HepG2 (cell line): ENCODE results near the gene PNN. TPM values are rescaled to one million over a fixed set of nuclear protein-coding genes. Genes with fewer than 3 reads are reported as not detected.

Source experiments
- CERS6 ChIP-seq: sonication (generic); formaldehyde crosslinking; IDR thresholded peaks from 2 replicates; pipeline ENCODE4 v1.5.0; 2020; ENCODE audit warnings: missing genetic modification reagents
- CHCHD3 ChIP-seq: sonication (generic); formaldehyde crosslinking; IDR thresholded peaks from 2 replicates; pipeline ENCODE4 v1.8.0; 2022; ENCODE audit warnings: mild to moderate bottlenecking, missing genetic modification reagents, moderate library complexity
- CHD2 ChIP-seq: IDR thresholded peaks from 2 replicates; pipeline ENCODE4 v1.6.1; 2011; ENCODE audit warnings: low read depth, low read length, improper control_type of control experiment
- FIP1L1 ChIP-seq: fragments of 200-400 bp; formaldehyde crosslinking; IDR thresholded peaks from 2 replicates; pipeline ENCODE4 v1.6.1; 2018; ENCODE audit warnings: low read depth, mild to moderate bottlenecking, low read length, moderate library complexity, borderline replicate concordance; ENCODE audit not compliant: insufficient read depth
- HNRNPH1 ChIP-seq: fragments of 200-400 bp; formaldehyde crosslinking; optimal IDR thresholded peaks from 2 replicates; pipeline ENCODE3; 2017; ENCODE audit warnings: mild to moderate bottlenecking, low read depth, low read length
- MED13 ChIP-seq: sonication (generic); formaldehyde crosslinking; IDR thresholded peaks from 2 replicates; pipeline ENCODE4 v1.5.0; 2020; ENCODE audit warnings: missing genetic modification reagents
- NCOA1 ChIP-seq: sonication (generic); formaldehyde crosslinking; IDR thresholded peaks from 2 replicates; pipeline ENCODE4 v1.9.0; 2021; ENCODE audit warnings: missing genetic modification reagents
- NFE2L2 ChIP-seq: fragments of 150-350 bp; IDR thresholded peaks from 2 replicates; pipeline ENCODE4 v1.6.1; 2014; ENCODE audit warnings: low read length
- NR2F6 ChIP-seq, 2 experiments: IDR thresholded peaks; 2 replicates each; pipeline ENCODE4 v1.6.1; 2016; ENCODE audit warnings: antibody characterized with exemption in 1 of 2, mild to moderate bottlenecking in 1 of 2
- POLR2AphosphoS2 ChIP-seq: IDR thresholded peaks from 2 replicates; pipeline ENCODE4 v1.6.1; 2011; ENCODE audit warnings: low read depth, low read length, improper control_type of control experiment
- POLR2G ChIP-seq: fragments of 200-400 bp; formaldehyde crosslinking; IDR thresholded peaks from 2 replicates; pipeline ENCODE4 v1.6.1; 2018; ENCODE audit warnings: mild to moderate bottlenecking, low read depth, low read length, moderate library complexity
- RBFOX2 ChIP-seq: fragments of 200-400 bp; formaldehyde crosslinking; IDR thresholded peaks from 2 replicates; pipeline ENCODE4 v1.6.1; 2017; ENCODE audit warnings: low read depth, mild to moderate bottlenecking, low read length
- SNAPC2 ChIP-seq: sonication (generic); formaldehyde crosslinking; IDR thresholded peaks from 2 replicates; pipeline ENCODE4 v1.8.1; 2022; ENCODE audit warnings: mild to moderate bottlenecking, missing genetic modification reagents
- SNRNP70 ChIP-seq: fragments of 200-400 bp; formaldehyde crosslinking; IDR thresholded peaks from 2 replicates; pipeline ENCODE4 v1.6.1; 2017; ENCODE audit warnings: mild to moderate bottlenecking, low read depth, low read length, moderate library complexity
- SRSF4 ChIP-seq: fragments of 200-400 bp; formaldehyde crosslinking; IDR thresholded peaks from one replicate; pipeline ENCODE4 v1.6.1; 2018; ENCODE audit warnings: mild to moderate bottlenecking, low read depth, low read length, moderate library complexity; ENCODE audit not compliant: poor library complexity, severe bottlenecking
- SUZ12 ChIP-seq: fragments of 150-350 bp; IDR thresholded peaks from 2 replicates; pipeline ENCODE4 v1.6.1; 2014; ENCODE audit warnings: low read depth, low read length
- ZFP62 ChIP-seq: sonication (generic); formaldehyde crosslinking; IDR thresholded peaks from 2 replicates; pipeline ENCODE4 v1.4.0; 2020; ENCODE audit warnings: missing genetic modification reagents
- ZNF101 ChIP-seq: sonication (generic); formaldehyde crosslinking; IDR thresholded peaks from 2 replicates; pipeline ENCODE4 v1.4.0; 2020; ENCODE audit warnings: mild to moderate bottlenecking, low read depth, missing genetic modification reagents, borderline replicate concordance
- ZNF124 ChIP-seq: sonication (generic); formaldehyde crosslinking; IDR thresholded peaks from 2 replicates; pipeline ENCODE4 v1.4.0; 2020; ENCODE audit warnings: missing genetic modification reagents
- ZNF232 ChIP-seq: sonication (generic); formaldehyde crosslinking; IDR thresholded peaks from 2 replicates; pipeline ENCODE4 v1.4.0; 2020; ENCODE audit warnings: missing genetic modification reagents, borderline replicate concordance
- ZNF253 ChIP-seq: sonication (generic); formaldehyde crosslinking; IDR thresholded peaks from 2 replicates; pipeline ENCODE4 v1.8.0; 2022; ENCODE audit warnings: mild to moderate bottlenecking, missing genetic modification reagents, borderline replicate concordance
- ZNF260 ChIP-seq: sonication (generic); formaldehyde crosslinking; IDR thresholded peaks from 2 replicates; pipeline ENCODE4 v1.4.0; 2020; ENCODE audit warnings: missing genetic modification reagents, low read depth, mild to moderate bottlenecking, borderline replicate concordance
- ZNF644 ChIP-seq: IDR thresholded peaks from 2 replicates; pipeline ENCODE4 v1.6.1; 2016; ENCODE audit warnings: low read depth
- polyA plus RNA-seq, 8 experiments: library from polyadenylated mRNA; depleted of rRNA in 3 of 8; stranded (reverse) in 7 of 8; unstranded in 1 of 8; fragments of >200 nt; fragmentation: Illumina TruSeq in 4 of 8; extraction: Trizol in 4 of 8; gene quantifications; 2 replicates each; pipeline versions ENCODE4 v1.2.1 to v1.2.3, GENCODE V29; 2011 to 2016; ENCODE audit warnings: low read depth in 4 of 8, missing spikeins in 1 of 8, mixed read lengths in 1 of 8; ENCODE audit not compliant: insufficient read depth in 1 of 8
- total RNA-seq, 5 experiments: library from RNA; depleted of rRNA; stranded (reverse); fragments of >200 nt; fragmentation: Illumina TruSeq; extraction: Trizol; gene quantifications; 2 replicates each; pipeline ENCODE4 v1.2.3, GENCODE V29; 2016; ENCODE audit warnings: low read depth in 1 of 5
- TF ChIP-seq, protein P1 (sequence below): sonication (generic); formaldehyde crosslinking; IDR thresholded peaks from 2 replicates; pipeline ENCODE4 v1.5.0; 2020; ENCODE audit warnings: missing genetic modification reagents
- TF ChIP-seq, protein P2 (sequence below): sonication (generic); formaldehyde crosslinking; IDR thresholded peaks from 2 replicates; pipeline ENCODE4 v1.4.0; 2020; ENCODE audit warnings: missing genetic modification reagents; ENCODE audit errors: not compliant biosample characterization
- TF ChIP-seq, protein P3 (sequence below): sonication (generic); formaldehyde crosslinking; IDR thresholded peaks from 2 replicates; pipeline ENCODE4 v1.5.1; 2020; ENCODE audit warnings: missing genetic modification reagents, mild to moderate bottlenecking, borderline replicate concordance

The PNN gene
- total and polyA plus RNA-seq, 2 of the 13 experiments (the other 11 are each of a cell fraction or from before 2014, with no cell fraction given) = 58.0 to 214 TPM

DNA sequence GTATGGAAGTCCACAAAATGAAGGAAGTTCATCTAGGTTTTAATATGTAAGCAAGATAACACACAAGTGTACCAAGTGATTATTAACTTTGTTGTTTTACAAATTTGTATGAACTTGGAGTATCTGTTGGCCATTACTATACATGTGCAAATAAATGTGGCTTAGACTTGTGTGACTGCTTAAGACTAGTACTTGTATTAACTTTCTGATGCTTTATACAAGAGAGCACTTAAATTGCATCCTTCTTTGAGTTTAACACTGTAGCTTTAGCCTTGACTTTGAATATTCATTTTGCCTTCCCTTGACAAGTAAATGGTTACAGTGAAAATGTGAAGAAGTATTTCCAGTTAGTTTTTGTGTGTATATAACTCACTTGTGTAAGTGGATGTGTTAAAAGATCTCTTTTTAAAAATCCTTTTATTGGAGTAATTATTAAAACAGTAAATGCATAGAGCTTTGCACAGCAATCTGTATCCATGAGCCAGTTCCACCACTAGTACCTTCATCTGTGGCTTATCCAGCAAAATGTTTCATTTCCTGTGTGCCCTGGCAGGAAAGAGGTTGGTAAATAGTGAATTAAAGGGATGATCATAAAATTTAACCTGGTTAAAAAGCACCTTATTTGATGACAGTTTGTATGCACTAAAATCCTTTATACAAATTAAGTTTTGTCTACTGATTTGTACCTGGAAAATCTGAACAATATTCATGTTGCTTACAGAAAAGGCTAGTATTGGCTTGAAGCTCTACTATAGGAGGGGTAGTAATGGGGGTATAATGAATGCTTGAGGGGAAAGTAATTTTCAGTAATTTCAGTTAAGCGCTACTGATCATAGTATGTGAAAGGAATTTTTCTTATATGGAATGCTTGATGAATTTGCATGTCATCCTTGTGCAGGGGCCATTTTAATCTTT is 8.0 kb downstream of the PNN start (continued):
- TF ChIP-seq, protein P1, sequence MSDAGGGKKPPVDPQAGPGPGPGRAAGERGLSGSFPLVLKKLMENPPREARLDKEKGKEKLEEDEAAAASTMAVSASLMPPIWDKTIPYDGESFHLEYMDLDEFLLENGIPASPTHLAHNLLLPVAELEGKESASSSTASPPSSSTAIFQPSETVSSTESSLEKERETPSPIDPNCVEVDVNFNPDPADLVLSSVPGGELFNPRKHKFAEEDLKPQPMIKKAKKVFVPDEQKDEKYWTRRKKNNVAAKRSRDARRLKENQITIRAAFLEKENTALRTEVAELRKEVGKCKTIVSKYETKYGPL (CRISPR knock-in tag) = no peak
- no peak for TF ChIP-seq ZFP62 (CRISPR knock-in tag)
- peak; percentile 10; the same call in 1 of the 2 replicates for TF ChIP-seq SNAPC2 (CRISPR knock-in tag)
- TF ChIP-seq ZNF644 (CRISPR knock-in tag) = no peak
- TF ChIP-seq, protein P2, sequence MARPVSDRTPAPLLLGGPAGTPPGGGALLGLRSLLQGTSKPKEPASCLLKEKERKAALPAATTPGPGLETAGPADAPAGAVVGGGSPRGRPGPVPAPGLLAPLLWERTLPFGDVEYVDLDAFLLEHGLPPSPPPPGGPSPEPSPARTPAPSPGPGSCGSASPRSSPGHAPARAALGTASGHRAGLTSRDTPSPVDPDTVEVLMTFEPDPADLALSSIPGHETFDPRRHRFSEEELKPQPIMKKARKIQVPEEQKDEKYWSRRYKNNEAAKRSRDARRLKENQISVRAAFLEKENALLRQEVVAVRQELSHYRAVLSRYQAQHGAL (CRISPR knock-in tag) = no peak
- TF ChIP-seq CHD2 = no peak
- TF ChIP-seq, protein P3, sequence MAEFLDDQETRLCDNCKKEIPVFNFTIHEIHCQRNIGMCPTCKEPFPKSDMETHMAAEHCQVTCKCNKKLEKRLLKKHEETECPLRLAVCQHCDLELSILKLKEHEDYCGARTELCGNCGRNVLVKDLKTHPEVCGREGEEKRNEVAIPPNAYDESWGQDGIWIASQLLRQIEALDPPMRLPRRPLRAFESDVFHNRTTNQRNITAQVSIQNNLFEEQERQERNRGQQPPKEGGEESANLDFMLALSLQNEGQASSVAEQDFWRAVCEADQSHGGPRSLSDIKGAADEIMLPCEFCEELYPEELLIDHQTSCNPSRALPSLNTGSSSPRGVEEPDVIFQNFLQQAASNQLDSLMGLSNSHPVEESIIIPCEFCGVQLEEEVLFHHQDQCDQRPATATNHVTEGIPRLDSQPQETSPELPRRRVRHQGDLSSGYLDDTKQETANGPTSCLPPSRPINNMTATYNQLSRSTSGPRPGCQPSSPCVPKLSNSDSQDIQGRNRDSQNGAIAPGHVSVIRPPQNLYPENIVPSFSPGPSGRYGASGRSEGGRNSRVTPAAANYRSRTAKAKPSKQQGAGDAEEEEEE (CRISPR knock-in tag) = no peak
- no peak for TF ChIP-seq SNRNP70
- no peak for TF ChIP-seq CERS6 (CRISPR knock-in tag)
- no peak for TF ChIP-seq NCOA1 (CRISPR knock-in tag)
- TF ChIP-seq ZNF260 (CRISPR knock-in tag) = no peak
- peak; percentile 34; the same call in 1 of the 2 replicates for TF ChIP-seq RBFOX2
- no peak for TF ChIP-seq ZNF232 (CRISPR knock-in tag)
- no peak for TF ChIP-seq FIP1L1
- no peak for TF ChIP-seq NR2F6 (IDR thresholded peaks at IDR 0.05)
- no peak for TF ChIP-seq NR2F6 (CRISPR knock-in tag; IDR thresholded peaks at IDR 0.05)
- no peak for TF ChIP-seq ZNF253 (CRISPR knock-in tag)
- TF ChIP-seq SRSF4 = peak; percentile 67
- peak; percentile 48; the same call in 1 of the 2 replicates for TF ChIP-seq POLR2G
- TF ChIP-seq POLR2AphosphoS2 = peak; percentile 94
- no peak for TF ChIP-seq SUZ12
- no peak for TF ChIP-seq ZNF101 (CRISPR knock-in tag)
- no peak for TF ChIP-seq NFE2L2
- no peak for TF ChIP-seq CHCHD3 (CRISPR knock-in tag)
- TF ChIP-seq MED13 = 0 out of 2 replicates have a peak, but pooled peaks have one; percentile 31
- TF ChIP-seq HNRNPH1 = no peak
- no peak for TF ChIP-seq ZNF124
